Kidney (tissue), 14 donors: Measurements from ENCODE around the gene PAGR1. TPM values are rescaled to one million over a fixed set of nuclear protein-coding genes. Genes with fewer than 3 reads are reported as not detected.
A peak's percentile ranks its signal among the peaks of the same experiment; 100 is the strongest.
"Not testable (repeated sequence)": the region's sequence is repeated elsewhere in the genome, so short reads cannot be mapped to it uniquely, and the experiment has no call there.

Experiments used
- DNase-seq, 5 donors: peaks; one replicate each; pipeline ENCODE4 v3.0.0-alpha.2; 2013 to 2020
- FAIRE-seq: peaks from 2 replicates; lab custom pipeline; 2012; peaks lifted over from hg19 to GRCh38; lab: Jason Lieb, UNC
- H3K27ac ChIP-seq, 2 donors: one replicate each; pipeline ENCODE4 v1.7.0; 2013; ENCODE audit warnings: low read depth in 2 of 2, low read length in 2 of 2, inconsistent platforms in 1 of 2
- H3K27me3 ChIP-seq: one replicate; pipeline ENCODE4 v1.7.1; 2013; ENCODE audit warnings: low read length, inconsistent platforms; ENCODE audit not compliant: control insufficient read depth, insufficient read depth
- H3K36me3 ChIP-seq, 3 donors: one replicate each; pipeline versions ENCODE4 v1.7.0 to v1.7.1; 2013; ENCODE audit warnings: low read length in 3 of 3, control low read depth in 1 of 3, inconsistent platforms in 1 of 3; ENCODE audit not compliant: insufficient read depth in 3 of 3, control insufficient read depth in 2 of 3
- H3K4me1 ChIP-seq, 3 donors: one replicate each; pipeline versions ENCODE4 v1.7.0 to v1.7.1; 2013; ENCODE audit warnings: low read length in 3 of 3, inconsistent platforms in 1 of 3, low read depth in 1 of 3; ENCODE audit not compliant: control insufficient read depth in 2 of 3, insufficient read depth in 2 of 3
- H3K4me3 ChIP-seq, 3 donors: one replicate each; pipeline versions ENCODE4 v1.7.0 to v1.8.1; 2013; ENCODE audit warnings: low read length in 3 of 3, control low read depth in 1 of 3, inconsistent platforms in 1 of 3
- H3K9ac ChIP-seq, 3 donors: one replicate each; pipeline versions ENCODE4 v1.7.0 to v1.7.1; 2013; ENCODE audit warnings: low read length in 3 of 3, control low read depth in 1 of 3, inconsistent platforms in 1 of 3
- H3K9me3 ChIP-seq, 3 donors: one replicate each; pipeline versions ENCODE4 v1.7.0 to v1.7.1; 2013; ENCODE audit warnings: low read length in 3 of 3, control low read depth in 1 of 3, inconsistent platforms in 1 of 3; ENCODE audit not compliant: control insufficient read depth in 2 of 3, insufficient read depth in 1 of 3
- CTCF ChIP-seq: IDR thresholded peaks from 3 replicates; pipeline ENCODE4 v1.5.1; 2012; ENCODE audit warnings: mild to moderate bottlenecking, moderate library complexity, borderline replicate concordance; ENCODE audit not compliant: insufficient read depth; ENCODE audit errors: extremely low read depth
- intact Hi-C: fragments of 100-400 bp; cut with DNase I; formaldehyde crosslinking; loops from one replicate; pipeline ENCODE4 v1.11.1; 2022
- polyA plus RNA-seq: library from polyadenylated mRNA; stranded (reverse); fragments of 350-450 nt; fragmentation: Illumina TruSeq; extraction: RNeasy Lipid Tissue Mini Kit (QIAGEN cat#74804); gene quantifications from one replicate; pipeline ENCODE4 v1.2.3, GENCODE V29; 2014; ENCODE audit warnings: low read depth, low replicate concordance; ENCODE audit not compliant: insufficient read depth
- total RNA-seq: library from RNA; stranded (reverse); fragmentation: NEBNext Ultra II Directional; extraction: Animal tissue kit (Norgen Biotek cat#: 25700); gene quantifications from one replicate; pipeline ENCODE4 v1.2.1, GENCODE V29; 2021
- donor health status: control.
- donor health status: control.
- donor health status: control.
- donor health status: control.
- donor health status: control.
- donor health status: DM: yes; HTN: yes; CAD: no.
- donor health status: Normal renal cell carcinoma (clear cell type).

The PAGR1 gene
- total and polyA plus RNA-seq, 2 donors from 2014 or later, result 23.5 to 30.0 TPM

GRCh38 chr16:29784157-29784556 is 31.8 kb upstream of the PAGR1 start:
- H3K9me3 ChIP-seq, result no peaks in the 10 kb centered on the region
- no peak for FAIRE-seq
- H3K27me3 ChIP-seq, result no peaks in the 10 kb centered on the region
- TF ChIP-seq CTCF, result no peak
- H3K4me3 ChIP-seq, result no peak overlapping the region
- DNase-seq, result no peak
- H3K36me3 ChIP-seq, result no peaks in the 10 kb centered on the region
- H3K27ac ChIP-seq, result no peak overlapping the region
- no peak overlapping the region for H3K9ac ChIP-seq
- H3K4me1 ChIP-seq, result peaks cover 0 to 3% (median 0%) of the 10 kb centered on the region in 3 donors
- intact Hi-C loops, result no loop called here

GRCh38 chr16:29784901-29785500 is 31.0 kb upstream of the PAGR1 start:
- DNase-seq (peak; percentile 74 to 94 (median 81)), FAIRE-seq (no peak)
- Histone ChIP-seq H3K9me3 (no peaks in the 10 kb centered on the region), H3K4me3 (peak overlapping the region; percentile 34 to 49 (median 49)), H3K9ac (peak overlapping the region in 2 of 3 donors; percentile 38 to 56), H3K27ac (peak overlapping the region; percentile 47 to 76), H3K4me1 (peaks cover 0 to 3% (median 3%) of the 10 kb centered on the region in 3 donors), H3K27me3 (no peaks in the 10 kb centered on the region), H3K36me3 (no peaks in the 10 kb centered on the region)
- peak; percentile 71 for TF ChIP-seq CTCF
- intact Hi-C loops, result no loop called here

GRCh38 chr16:29787155-29787554 is 28.8 kb upstream of the PAGR1 start:
- H3K4me1 ChIP-seq, result peaks cover 0 to 14% (median 3%) of the 10 kb centered on the region in 3 donors
- H3K27ac ChIP-seq, H3K9ac ChIP-seq, H3K36me3 ChIP-seq, H3K27me3 ChIP-seq, H3K9me3 ChIP-seq, intact Hi-C loops, FAIRE-seq, H3K4me3 ChIP-seq, DNase-seq: not testable (repeated sequence)

- Histone ChIP-seq H3K27ac (peak overlapping the region; percentile 80 to 90), H3K9me3 (no peaks in the 10 kb centered on the region)
- intact Hi-C loops, result no loop called here
Observed at GRCh38 chr16:29789775-29790182, 26.2 kb upstream of the PAGR1 start.

More at GRCh38 chr16:29789775-29790182, 26.2 kb upstream of the PAGR1 start:
- Histone ChIP-seq H3K36me3 (peaks cover 0 to under 1% (median 0%) of the 10 kb centered on the region in 3 donors), H3K27me3 (no peaks in the 10 kb centered on the region), H3K9ac (peak overlapping the region; percentile 57 to 91 (median 72)), H3K4me1 (peaks cover 0 to 14% (median 2%) of the 10 kb centered on the region in 3 donors), H3K4me3 (peak overlapping the region; percentile 71 to 92 (median 86))
- no peak for TF ChIP-seq CTCF
- DNase-seq (peak in 2 of 5 donors; percentile 65 to 83), FAIRE-seq (no peak)
